WTC11 (cell line): Measurements from ENCODE around the gene RNF4. TPM values are rescaled to one million over a fixed set of nuclear protein-coding genes. Genes with fewer than 3 reads are reported as not detected.

Experiments
- ATAC-seq: fragments of 200-7000 bp; cut with Tn5 transposase; 2 replicates; pipeline ENCODE4 v1.10.0; 2021; ENCODE audit warnings: mild to moderate bottlenecking, moderate library complexity
- CTCF ChIA-PET: fragments of 300-600 bp; sonication (Branson Sonifier 250); formaldehyde crosslinking; loops from one replicate; lab custom pipeline; 2021; ENCODE audit warnings: antibody characterized with exemption; lab: Charles Lee
- POLR2A ChIA-PET: fragments of 350-600 bp; sonication (Branson Sonifier 250); formaldehyde crosslinking; loops from one replicate; lab custom pipeline; 2021; ENCODE audit warnings: antibody characterized with exemption; lab: Charles Lee
- DNase-seq: peaks from one replicate; pipeline ENCODE4 v3.0.0; 2021; ENCODE audit warnings: low spot score
- H3K27ac Mint-ChIP-seq: 2 replicates; pipeline ENCODE4 v1.8.0; 2021; ENCODE audit warnings: mixed read lengths
- H3K27me3 Mint-ChIP-seq: 2 replicates; pipeline ENCODE4 v1.8.0; 2021; ENCODE audit warnings: low read depth, mild to moderate bottlenecking, moderate library complexity, mixed read lengths
- H3K36me3 Mint-ChIP-seq: 2 replicates; pipeline ENCODE4 v1.8.0; 2021; ENCODE audit warnings: mixed read lengths
- H3K4me1 Mint-ChIP-seq: 2 replicates; pipeline ENCODE4 v1.8.0; 2022; ENCODE audit warnings: mixed read lengths
- H3K4me3 Mint-ChIP-seq: 2 replicates; pipeline ENCODE4 v1.8.0; 2021; ENCODE audit warnings: mild to moderate bottlenecking, moderate library complexity, mixed read lengths
- H3K9me3 Mint-ChIP-seq: 2 replicates; pipeline ENCODE4 v1.8.0; 2021; ENCODE audit warnings: mixed read lengths
- ARID4B ChIP-seq: sonication (generic); formaldehyde crosslinking; IDR thresholded peaks from 2 replicates; pipeline ENCODE4 v1.8.0; 2023; ENCODE audit warnings: missing genetic modification reagents, mild to moderate bottlenecking, borderline replicate concordance
- CBFB ChIP-seq: sonication (generic); formaldehyde crosslinking; IDR thresholded peaks from 2 replicates; pipeline ENCODE4 v1.8.1; 2022; ENCODE audit warnings: mild to moderate bottlenecking, low read depth, missing genetic modification reagents
- CREM ChIP-seq: sonication (generic); formaldehyde crosslinking; IDR thresholded peaks from 2 replicates; pipeline ENCODE4 v1.8.1; 2022; ENCODE audit warnings: mild to moderate bottlenecking, missing genetic modification reagents, moderate library complexity
- ELF4 ChIP-seq: sonication (generic); formaldehyde crosslinking; IDR thresholded peaks from 2 replicates; pipeline ENCODE4 v1.8.1; 2022; ENCODE audit warnings: low read depth, mild to moderate bottlenecking, moderate library complexity, missing genetic modification reagents
- ESRRA ChIP-seq: sonication (generic); formaldehyde crosslinking; IDR thresholded peaks from 2 replicates; pipeline ENCODE4 v1.8.1; 2022; ENCODE audit warnings: mild to moderate bottlenecking, missing genetic modification reagents, borderline replicate concordance
- IRF1 ChIP-seq: sonication (generic); formaldehyde crosslinking; IDR thresholded peaks from 2 replicates; pipeline ENCODE4 v1.8.0; 2023; ENCODE audit warnings: missing genetic modification reagents
- MXD4 ChIP-seq: fragments of 250-450 bp; sonication (Bioruptor Pico); IDR thresholded peaks from 2 replicates; pipeline ENCODE4 v1.8.0; 2021; ENCODE audit warnings: mild to moderate bottlenecking, moderate library complexity, borderline replicate concordance
- NFATC4 ChIP-seq: fragments of 250-450 bp; sonication (Bioruptor Pico); IDR thresholded peaks from 2 replicates; pipeline ENCODE4 v1.9.0; 2021; ENCODE audit warnings: mild to moderate bottlenecking
- TCF7 ChIP-seq: sonication (generic); formaldehyde crosslinking; IDR thresholded peaks from 2 replicates; pipeline ENCODE4 v1.8.0; 2022; ENCODE audit warnings: mild to moderate bottlenecking, low read depth, missing genetic modification reagents, moderate library complexity
- ZBTB43 ChIP-seq: sonication (generic); formaldehyde crosslinking; IDR thresholded peaks from 2 replicates; pipeline ENCODE4 v1.8.1; 2023; ENCODE audit warnings: mild to moderate bottlenecking, missing genetic modification reagents
- ZNF423 ChIP-seq: fragments of 250-450 bp; sonication (Bioruptor Pico); IDR thresholded peaks from 2 replicates; pipeline ENCODE4 v2.1.2; 2022; ENCODE audit warnings: mild to moderate bottlenecking, moderate library complexity
- total RNA-seq: library from RNA; stranded (reverse); gene quantifications from 3 replicates; pipeline ENCODE4 v1.2.3, GENCODE V29; 2021
- TF ChIP-seq, protein P1 (sequence below): fragments of 250-450 bp; sonication (Bioruptor Pico); IDR thresholded peaks from 2 replicates; pipeline ENCODE4 v1.9.0; 2021; ENCODE audit warnings: mild to moderate bottlenecking, borderline replicate concordance
- TF ChIP-seq, protein P2 (sequence below): fragments of 250-450 bp; sonication (Bioruptor Pico); IDR thresholded peaks from 2 replicates; pipeline ENCODE4 v1.9.0; 2021; ENCODE audit warnings: mild to moderate bottlenecking

The RNF4 gene
- total RNA-seq, 1 experiment from 2014 or later = 87.3 TPM

DNA sequence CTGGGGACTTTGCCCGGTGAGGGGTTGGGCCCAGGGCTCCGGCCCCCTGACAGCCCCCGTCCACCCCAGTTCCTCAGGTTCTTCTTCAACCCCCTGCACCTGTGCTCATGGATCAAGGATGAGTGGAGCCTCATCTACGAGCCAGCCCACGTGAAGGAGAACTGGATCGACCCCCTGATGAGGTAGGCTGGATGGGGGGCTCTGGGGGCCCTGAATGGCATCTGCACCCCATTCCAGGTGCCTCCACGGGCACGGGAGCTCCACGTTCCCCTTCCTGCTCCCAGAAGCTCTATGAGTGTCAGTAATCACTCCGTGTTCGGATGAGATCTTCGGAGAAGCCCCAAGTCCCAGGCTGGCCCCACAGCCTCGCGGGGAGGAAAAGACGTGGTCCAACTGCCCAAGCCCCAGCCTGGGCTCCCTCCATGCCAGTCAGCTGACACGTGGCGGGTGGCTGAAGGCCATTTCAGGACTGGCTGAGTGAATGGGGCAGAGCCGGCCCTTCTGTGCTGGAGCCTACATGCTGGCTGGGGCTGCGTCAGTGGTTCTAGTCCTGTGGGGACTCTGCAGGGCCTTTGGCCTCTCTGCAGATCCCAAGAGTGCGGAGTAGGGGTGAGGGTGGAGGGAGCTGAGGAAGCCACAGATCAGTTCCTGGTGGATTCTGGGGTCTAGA is 25.7 kb upstream of the RNF4 start:
- TF ChIP-seq CREM (CRISPR knock-in tag) (no peak), ESRRA (CRISPR knock-in tag) (no peak), ELF4 (no peak), MXD4 (CRISPR knock-in tag) (no peak)
- DNase-seq = no peak
- no peaks in the 10 kb centered on the region for H3K36me3 Mint-ChIP-seq
- ChIA-PET POLR2A (no interaction called here), CTCF (interaction anchor here (0.9 to 3.4 kb wide), 16 partner anchors 8 to 228 kb away, joined by 3 to 44 read pairs (median 14); partner anchors contain the start of genes CFAP99, HAUS3, POLN and RNF4)
- no peak for ATAC-seq
- no peak overlapping the region for H3K27ac Mint-ChIP-seq
- H3K4me3 Mint-ChIP-seq = no peak overlapping the region
- peaks cover 2% of the 10 kb centered on the region; the same call in 1 of the 2 replicates for H3K4me1 Mint-ChIP-seq
- no peaks in the 10 kb centered on the region for H3K9me3 Mint-ChIP-seq
- H3K27me3 Mint-ChIP-seq = no peaks in the 10 kb centered on the region; the same call in 1 of the 2 replicates

GRCh38 chr4:2443956-2444740 is 24.8 kb upstream of the RNF4 start:
- Mint-ChIP-seq H3K9me3 (no peaks in the 10 kb centered on the region), H3K36me3 (no peaks in the 10 kb centered on the region), H3K27me3 (no peaks in the 10 kb centered on the region; the same call in 1 of the 2 replicates), H3K4me3 (no peak overlapping the region), H3K27ac (no peak overlapping the region), H3K4me1 (peaks cover 2% of the 10 kb centered on the region; the same call in 1 of the 2 replicates)
- ATAC-seq (no peak), DNase-seq (no peak)
- ChIA-PET CTCF (interaction anchor here (1.0 to 3.4 kb wide), 3 partner anchors 16 to 224 kb away, joined by 3 to 44 read pairs (median 3); no protein-coding TSS in a partner anchor), POLR2A (no interaction called here)
- TF ChIP-seq ZNF423 (CRISPR knock-in tag) = no peak
- no peak for TF ChIP-seq ZBTB43 (CRISPR knock-in tag)
- TF ChIP-seq, protein P1, sequence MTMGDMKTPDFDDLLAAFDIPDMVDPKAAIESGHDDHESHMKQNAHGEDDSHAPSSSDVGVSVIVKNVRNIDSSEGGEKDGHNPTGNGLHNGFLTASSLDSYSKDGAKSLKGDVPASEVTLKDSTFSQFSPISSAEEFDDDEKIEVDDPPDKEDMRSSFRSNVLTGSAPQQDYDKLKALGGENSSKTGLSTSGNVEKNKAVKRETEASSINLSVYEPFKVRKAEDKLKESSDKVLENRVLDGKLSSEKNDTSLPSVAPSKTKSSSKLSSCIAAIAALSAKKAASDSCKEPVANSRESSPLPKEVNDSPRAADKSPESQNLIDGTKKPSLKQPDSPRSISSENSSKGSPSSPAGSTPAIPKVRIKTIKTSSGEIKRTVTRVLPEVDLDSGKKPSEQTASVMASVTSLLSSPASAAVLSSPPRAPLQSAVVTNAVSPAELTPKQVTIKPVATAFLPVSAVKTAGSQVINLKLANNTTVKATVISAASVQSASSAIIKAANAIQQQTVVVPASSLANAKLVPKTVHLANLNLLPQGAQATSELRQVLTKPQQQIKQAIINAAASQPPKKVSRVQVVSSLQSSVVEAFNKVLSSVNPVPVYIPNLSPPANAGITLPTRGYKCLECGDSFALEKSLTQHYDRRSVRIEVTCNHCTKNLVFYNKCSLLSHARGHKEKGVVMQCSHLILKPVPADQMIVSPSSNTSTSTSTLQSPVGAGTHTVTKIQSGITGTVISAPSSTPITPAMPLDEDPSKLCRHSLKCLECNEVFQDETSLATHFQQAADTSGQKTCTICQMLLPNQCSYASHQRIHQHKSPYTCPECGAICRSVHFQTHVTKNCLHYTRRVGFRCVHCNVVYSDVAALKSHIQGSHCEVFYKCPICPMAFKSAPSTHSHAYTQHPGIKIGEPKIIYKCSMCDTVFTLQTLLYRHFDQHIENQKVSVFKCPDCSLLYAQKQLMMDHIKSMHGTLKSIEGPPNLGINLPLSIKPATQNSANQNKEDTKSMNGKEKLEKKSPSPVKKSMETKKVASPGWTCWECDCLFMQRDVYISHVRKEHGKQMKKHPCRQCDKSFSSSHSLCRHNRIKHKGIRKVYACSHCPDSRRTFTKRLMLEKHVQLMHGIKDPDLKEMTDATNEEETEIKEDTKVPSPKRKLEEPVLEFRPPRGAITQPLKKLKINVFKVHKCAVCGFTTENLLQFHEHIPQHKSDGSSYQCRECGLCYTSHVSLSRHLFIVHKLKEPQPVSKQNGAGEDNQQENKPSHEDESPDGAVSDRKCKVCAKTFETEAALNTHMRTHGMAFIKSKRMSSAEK = no peak
- TF ChIP-seq, protein P2, sequence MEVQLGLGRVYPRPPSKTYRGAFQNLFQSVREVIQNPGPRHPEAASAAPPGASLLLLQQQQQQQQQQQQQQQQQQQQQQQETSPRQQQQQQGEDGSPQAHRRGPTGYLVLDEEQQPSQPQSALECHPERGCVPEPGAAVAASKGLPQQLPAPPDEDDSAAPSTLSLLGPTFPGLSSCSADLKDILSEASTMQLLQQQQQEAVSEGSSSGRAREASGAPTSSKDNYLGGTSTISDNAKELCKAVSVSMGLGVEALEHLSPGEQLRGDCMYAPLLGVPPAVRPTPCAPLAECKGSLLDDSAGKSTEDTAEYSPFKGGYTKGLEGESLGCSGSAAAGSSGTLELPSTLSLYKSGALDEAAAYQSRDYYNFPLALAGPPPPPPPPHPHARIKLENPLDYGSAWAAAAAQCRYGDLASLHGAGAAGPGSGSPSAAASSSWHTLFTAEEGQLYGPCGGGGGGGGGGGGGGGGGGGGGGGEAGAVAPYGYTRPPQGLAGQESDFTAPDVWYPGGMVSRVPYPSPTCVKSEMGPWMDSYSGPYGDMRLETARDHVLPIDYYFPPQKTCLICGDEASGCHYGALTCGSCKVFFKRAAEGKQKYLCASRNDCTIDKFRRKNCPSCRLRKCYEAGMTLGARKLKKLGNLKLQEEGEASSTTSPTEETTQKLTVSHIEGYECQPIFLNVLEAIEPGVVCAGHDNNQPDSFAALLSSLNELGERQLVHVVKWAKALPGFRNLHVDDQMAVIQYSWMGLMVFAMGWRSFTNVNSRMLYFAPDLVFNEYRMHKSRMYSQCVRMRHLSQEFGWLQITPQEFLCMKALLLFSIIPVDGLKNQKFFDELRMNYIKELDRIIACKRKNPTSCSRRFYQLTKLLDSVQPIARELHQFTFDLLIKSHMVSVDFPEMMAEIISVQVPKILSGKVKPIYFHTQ (CRISPR knock-in tag) = no peak
- TF ChIP-seq ARID4B (CRISPR knock-in tag) = no peak
- no peak for TF ChIP-seq NFATC4
- TF ChIP-seq TCF7 (CRISPR knock-in tag) = no peak
- TF ChIP-seq IRF1 (CRISPR knock-in tag) = no peak
- no peak for TF ChIP-seq CBFB
